ENCODE measurements around the gene JSRP1.
A peak's percentile ranks its signal among the peaks of the same experiment; 100 is the strongest.

The JSRP1 gene

DNA sequence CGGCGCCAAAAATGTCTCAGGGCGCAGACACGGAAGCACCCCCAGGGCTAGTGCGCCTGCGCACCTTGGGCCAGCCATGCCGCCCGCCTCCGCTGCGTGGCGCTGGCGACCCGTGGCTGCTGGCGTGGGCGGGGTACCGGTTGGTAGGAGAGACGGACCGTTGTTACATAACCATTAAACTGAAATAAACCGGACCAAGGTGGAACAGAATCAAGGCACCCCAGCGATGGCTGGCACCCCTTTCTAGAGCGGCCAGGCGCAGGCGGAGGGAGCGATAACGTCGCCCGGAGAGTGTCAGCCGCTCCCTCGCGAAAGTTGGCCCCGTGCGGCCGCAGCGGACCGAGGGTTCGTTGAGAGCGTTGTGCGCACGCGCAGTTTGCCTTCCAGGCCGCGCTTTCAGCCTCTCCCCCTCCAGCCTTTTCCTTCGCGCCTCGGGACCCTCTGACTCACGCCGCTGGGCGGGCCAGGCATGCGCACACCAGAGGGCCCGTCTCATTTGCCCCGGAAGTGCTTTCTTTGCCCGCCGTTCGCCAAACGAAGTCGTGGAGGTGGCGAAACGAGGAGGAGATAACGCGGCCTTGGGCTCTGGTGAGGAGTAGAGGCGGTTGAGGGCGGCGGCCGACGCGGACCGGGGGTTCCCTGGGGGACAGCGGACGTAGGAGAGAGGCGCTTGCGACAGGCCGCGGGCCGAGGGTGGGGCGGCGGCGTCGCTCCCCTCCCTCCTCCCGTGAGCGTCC is 19.7 kb downstream of the JSRP1 start, which contains the start of the genes PLEKHJ1 and SF3A2:
Gene PLEKHJ1, minus strand, starts transcription at position 16 of the 737 bp plus-strand sequence. CDS start 81 bp downstream, outside the sequence.
Gene SF3A2, plus strand, starts transcription at position 511 of the 737 bp plus-strand sequence. CDS start 6,595 bp downstream, outside the sequence.
- Histone ChIP-seq H3K9me3 (ENCODE audit: low read length) (no peaks in the 10 kb centered on the region), H4K20me1 (ENCODE audit: insufficient read depth, low read length) (no peaks in the 10 kb centered on the region), H3K36me3 (ENCODE audit: insufficient read depth, low read length) (peaks cover 30% of the 10 kb centered on the region), H3K9ac (ENCODE audit: low read length) (peak within 1 kb of the TSS; percentile 88), H2AFZ (ENCODE audit: low read length) (no peak within 1 kb of the TSS), H3K4me1 (ENCODE audit: insufficient read depth, low read length, severe bottlenecking) (peaks cover 76% of the 10 kb centered on the region), H3K79me2 (ENCODE audit: insufficient read depth, low read length) (peaks cover 57% of the 10 kb centered on the region), H3F3A (ENCODE audit: insufficient read depth, low read length) (no peaks in the 10 kb centered on the region), H3K4me2 (ENCODE audit: low read length) (peak within 1 kb of the TSS; percentile 97), H3K9me2 (ENCODE audit: low read depth, low read length) (no peaks in the 10 kb centered on the region), H3K27ac (ENCODE audit: low read depth, low read length, poor library complexity, severe bottlenecking) (peak within 1 kb of the TSS; percentile 83), H3K27me3 (ENCODE audit: insufficient read depth, low read length) (no peaks in the 10 kb centered on the region), H3K4me3 (ENCODE audit: low read depth, low read length, poor library complexity, severe bottlenecking) (peak within 1 kb of the TSS; percentile 94)
- TF ChIP-seq, protein P1, sequence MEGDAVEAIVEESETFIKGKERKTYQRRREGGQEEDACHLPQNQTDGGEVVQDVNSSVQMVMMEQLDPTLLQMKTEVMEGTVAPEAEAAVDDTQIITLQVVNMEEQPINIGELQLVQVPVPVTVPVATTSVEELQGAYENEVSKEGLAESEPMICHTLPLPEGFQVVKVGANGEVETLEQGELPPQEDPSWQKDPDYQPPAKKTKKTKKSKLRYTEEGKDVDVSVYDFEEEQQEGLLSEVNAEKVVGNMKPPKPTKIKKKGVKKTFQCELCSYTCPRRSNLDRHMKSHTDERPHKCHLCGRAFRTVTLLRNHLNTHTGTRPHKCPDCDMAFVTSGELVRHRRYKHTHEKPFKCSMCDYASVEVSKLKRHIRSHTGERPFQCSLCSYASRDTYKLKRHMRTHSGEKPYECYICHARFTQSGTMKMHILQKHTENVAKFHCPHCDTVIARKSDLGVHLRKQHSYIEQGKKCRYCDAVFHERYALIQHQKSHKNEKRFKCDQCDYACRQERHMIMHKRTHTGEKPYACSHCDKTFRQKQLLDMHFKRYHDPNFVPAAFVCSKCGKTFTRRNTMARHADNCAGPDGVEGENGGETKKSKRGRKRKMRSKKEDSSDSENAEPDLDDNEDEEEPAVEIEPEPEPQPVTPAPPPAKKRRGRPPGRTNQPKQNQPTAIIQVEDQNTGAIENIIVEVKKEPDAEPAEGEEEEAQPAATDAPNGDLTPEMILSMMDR (IDR thresholded peaks at IDR 0.05; ENCODE audit: low read length) = peak; percentile 78
- no peak for TF ChIP-seq EZH2 (IDR thresholded peaks at IDR 0.05; ENCODE audit: borderline replicate concordance, low read length)

DNA sequence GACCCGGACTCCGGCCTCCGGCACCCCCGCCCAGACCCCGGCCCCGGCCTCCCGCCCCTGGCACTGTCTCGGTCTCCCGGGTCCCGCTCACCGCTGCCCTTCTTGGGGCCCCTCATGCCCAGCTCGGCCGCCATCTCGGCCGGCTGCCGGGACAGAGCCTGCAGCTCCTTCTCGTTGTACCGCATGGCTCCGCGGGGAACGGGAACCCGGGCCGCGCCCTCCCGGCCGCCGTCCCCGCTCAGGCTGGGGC is 20.2 kb downstream of the JSRP1 start:
- peaks cover 30% of the 10 kb centered on the region for H3K36me3 ChIP-seq (ENCODE audit: insufficient read depth, low read length)
- TF ChIP-seq EZH2 (IDR thresholded peaks at IDR 0.05; ENCODE audit: borderline replicate concordance, low read length) = no peak
- TF ChIP-seq, protein P1 (IDR thresholded peaks at IDR 0.05; ENCODE audit: low read length) = no peak
- peak overlapping the region; percentile 88 for H3K9ac ChIP-seq (ENCODE audit: low read length)
- H3K27ac ChIP-seq (ENCODE audit: low read depth, low read length, poor library complexity, severe bottlenecking) = no peak overlapping the region
- H3K4me2 ChIP-seq (ENCODE audit: low read length) = peak overlapping the region; percentile 97
- no peaks in the 10 kb centered on the region for H4K20me1 ChIP-seq (ENCODE audit: insufficient read depth, low read length)
- no peaks in the 10 kb centered on the region for H3K27me3 ChIP-seq (ENCODE audit: insufficient read depth, low read length)
- no peaks in the 10 kb centered on the region for H3K9me3 ChIP-seq (ENCODE audit: low read length)
- peaks cover 75% of the 10 kb centered on the region for H3K4me1 ChIP-seq (ENCODE audit: insufficient read depth, low read length, severe bottlenecking)
- H3K9me2 ChIP-seq (ENCODE audit: low read depth, low read length) = no peaks in the 10 kb centered on the region
- H3F3A ChIP-seq (ENCODE audit: insufficient read depth, low read length) = no peaks in the 10 kb centered on the region
- H3K4me3 ChIP-seq (ENCODE audit: low read depth, low read length, poor library complexity, severe bottlenecking) = peak overlapping the region; percentile 94
- no peak overlapping the region for H2AFZ ChIP-seq (ENCODE audit: low read length)
- H3K79me2 ChIP-seq (ENCODE audit: insufficient read depth, low read length) = peaks cover 52% of the 10 kb centered on the region

DNA sequence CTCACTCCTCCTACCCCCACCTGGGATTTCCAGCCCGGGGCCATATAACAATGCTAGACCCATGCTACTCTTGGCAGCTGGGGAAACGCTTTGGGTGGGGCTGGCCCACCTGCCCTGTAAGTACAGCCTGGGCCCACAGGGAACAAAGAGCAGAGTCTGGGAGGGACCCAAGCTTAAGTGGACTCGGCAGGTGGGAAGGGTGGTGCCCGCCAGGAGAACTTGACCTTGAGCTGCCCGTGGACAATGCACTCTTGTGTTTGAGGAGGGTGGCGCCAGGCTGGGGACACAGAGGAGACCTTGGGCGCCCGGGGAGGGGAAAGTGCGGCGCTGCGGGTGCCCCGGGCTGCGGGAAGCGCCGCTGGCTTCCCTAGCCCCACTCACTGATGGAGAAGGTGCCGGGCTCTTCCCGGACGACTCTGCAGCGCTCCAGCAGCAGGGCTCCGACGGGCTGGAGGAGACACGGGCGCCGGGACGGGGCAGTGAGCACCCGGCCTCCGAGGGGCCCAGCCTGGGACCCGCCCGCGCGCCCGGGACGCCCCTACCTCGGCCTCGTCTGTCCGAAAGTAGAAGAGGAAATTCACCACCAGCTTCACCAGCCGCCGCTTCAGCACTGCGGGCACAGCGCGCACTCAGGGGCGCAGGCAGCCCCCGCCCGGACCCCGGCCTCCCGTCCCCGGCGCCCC is 20.7 kb downstream of the JSRP1 start:
- H4K20me1 ChIP-seq (ENCODE audit: insufficient read depth, low read length) = no peaks in the 10 kb centered on the region
- peaks cover 30% of the 10 kb centered on the region for H3K36me3 ChIP-seq (ENCODE audit: insufficient read depth, low read length)
- no peak overlapping the region for H2AFZ ChIP-seq (ENCODE audit: low read length)

More for the DNA sequence above, 20.7 kb downstream of the JSRP1 start:
- Histone ChIP-seq H3K9ac (ENCODE audit: low read length) (peak overlapping the region; percentile 88), H3K9me3 (ENCODE audit: low read length) (no peaks in the 10 kb centered on the region), H3K9me2 (ENCODE audit: low read depth, low read length) (no peaks in the 10 kb centered on the region), H3K4me1 (ENCODE audit: insufficient read depth, low read length, severe bottlenecking) (peaks cover 71% of the 10 kb centered on the region), H3K4me3 (ENCODE audit: low read depth, low read length, poor library complexity, severe bottlenecking) (peak overlapping the region; percentile 94), H3K4me2 (ENCODE audit: low read length) (peak overlapping the region; percentile 97), H3K79me2 (ENCODE audit: insufficient read depth, low read length) (peaks cover 47% of the 10 kb centered on the region), H3K27ac (ENCODE audit: low read depth, low read length, poor library complexity, severe bottlenecking) (peak overlapping the region; percentile 83), H3K27me3 (ENCODE audit: insufficient read depth, low read length) (no peaks in the 10 kb centered on the region), H3F3A (ENCODE audit: insufficient read depth, low read length) (no peaks in the 10 kb centered on the region)
- TF ChIP-seq, protein P1 (IDR thresholded peaks at IDR 0.05; ENCODE audit: low read length) = no peak
- TF ChIP-seq EZH2 (IDR thresholded peaks at IDR 0.05; ENCODE audit: borderline replicate concordance, low read length) = no peak

Data from OCI-LY1 (cell line).